Heart left ventricle (tissue), 13 donors: ENCODE data around the gene TM9SF4.

Experiments used
- CTCF ChIP-seq, 12 donors: fragments of 200-600 bp; sonication (generic) in 4 of 12; IDR thresholded peaks; one replicate each; pipeline versions ENCODE4 v1.5.0 to v1.8.0; 2018 to 2022; ENCODE audit warnings: antibody characterized with exemption in 12 of 12, mild to moderate bottlenecking in 5 of 12
- POLR2A ChIP-seq, 2 donors: fragments of 450-650 bp; IDR thresholded peaks; one replicate each; pipeline ENCODE4 v1.6.1; 2017; ENCODE audit warnings: antibody characterized with exemption in 2 of 2, mild to moderate bottlenecking in 2 of 2, moderate library complexity in 2 of 2
- donor health status: ischemic (EF 13 %, LVEDD 7.1; RV severe dilation, severe dysfunction).
- donor health status: DM: no; HTN: yes; CAD: no.
- donor health status: DM: no; HTN: no; CAD: no.
- donor health status: ischemic (EF 25% LVEDD 6.9; RV normal size, moderate dysfunction).
- donor health status: ischemic (EF 25% LVEDD 5.7; RV mildly dilated, moderate dysfunction).
- donor health status: ischemic (EF 35%, LVEDD 5.7; RV mildly dilated, moderate dysfunction).
- donor health status: nonischemic (EF 11% LVEDD 7.7; RV severe dilation, severe dysfunction).
- donor health status: DM: yes; HTN: yes; CAD: no.
- donor health status: PGD.
- donor health status: ischemic (EF 29% LVEDD 5.4; RV normal size, mild dysfunction).
- donor health status: nonischemic (EF 23%, LVEDD 6.1; RV moderate dilation, normal function).

- TF ChIP-seq CTCF (IDR thresholded peaks at IDR 0.05) (no peak), POLR2A (IDR thresholded peaks at IDR 0.05) (no peak)
These were observed 5.8 kb downstream of the TM9SF4 start for GRCh38 chr20:32115211-32115767.
